Caco-2 (cell line): ENCODE data around the gene ASB9. TPM values are rescaled to one million over a fixed set of nuclear protein-coding genes. Genes with fewer than 3 reads are reported as not detected.

Experiments
- BruUV-seq: library from RNA; stranded (reverse); fragments of 400-500 nt; replicated peaks from 2 replicates; lab custom pipeline; 2021; lab: Mats Ljungman, UMichigan
- CTCF ChIA-PET: fragments of 300-600 bp; sonication (Branson Sonifier 250); formaldehyde crosslinking; loops from one replicate; lab custom pipeline; 2022; ENCODE audit warnings: antibody characterized with exemption; lab: Charles Lee
- POLR2A ChIA-PET: fragments of 300-600 bp; sonication (Branson Sonifier 250); formaldehyde crosslinking; loops from one replicate; lab custom pipeline; 2022; ENCODE audit warnings: antibody characterized with exemption; lab: Charles Lee
- DNase-seq, 2 experiments: peaks; one replicate each; pipeline versions ENCODE4 v3.0.0 to v3.0.0-alpha.2; 2020 to 2022
- H3K27me3 ChIP-seq: replicated peaks from 2 replicates; pipeline ENCODE4 v1.6.0; 2011; ENCODE audit warnings: low read length; ENCODE audit not compliant: control insufficient read depth, insufficient read depth
- H3K36me3 ChIP-seq: 2 replicates; pipeline ENCODE4 v1.5.1; 2011; ENCODE audit warnings: low read length; ENCODE audit not compliant: control insufficient read depth, insufficient read depth
- H3K4me1 ChIP-seq: fragments of 250-450 bp; sonication (Bioruptor Pico); 2 replicates; pipeline ENCODE4 v1.5.1; 2020; ENCODE audit warnings: mild to moderate bottlenecking
- H3K4me3 ChIP-seq: 2 replicates; pipeline ENCODE4 v1.5.1; 2011; ENCODE audit warnings: low read depth, mild to moderate bottlenecking, control low read depth, low read length
- H3K9me3 ChIP-seq: fragments of 250-450 bp; sonication (Bioruptor Pico); 2 replicates; pipeline ENCODE4 v1.5.1; 2020; ENCODE audit warnings: mild to moderate bottlenecking, moderate library complexity
- H3K27ac Mint-ChIP-seq: one replicate; pipeline ENCODE4 v1.8.0; 2022; ENCODE audit warnings: mixed read lengths; ENCODE audit not compliant: unreplicated experiment
- H3K27me3 Mint-ChIP-seq: one replicate; pipeline ENCODE4 v1.8.0; 2022; ENCODE audit warnings: mixed read lengths; ENCODE audit not compliant: insufficient read depth, unreplicated experiment
- H3K36me3 Mint-ChIP-seq: one replicate; pipeline ENCODE4 v1.8.0; 2022; ENCODE audit warnings: mild to moderate bottlenecking, mixed read lengths; ENCODE audit not compliant: insufficient read depth, unreplicated experiment
- H3K4me1 Mint-ChIP-seq: one replicate; pipeline ENCODE4 v1.8.0; 2022; ENCODE audit warnings: low read depth, mixed read lengths; ENCODE audit not compliant: unreplicated experiment
- H3K4me3 Mint-ChIP-seq: one replicate; pipeline ENCODE4 v1.8.0; 2022; ENCODE audit warnings: mild to moderate bottlenecking, moderate library complexity, mixed read lengths; ENCODE audit not compliant: unreplicated experiment
- H3K9me3 Mint-ChIP-seq: one replicate; pipeline ENCODE4 v1.8.0; 2022; ENCODE audit warnings: mixed read lengths; ENCODE audit not compliant: unreplicated experiment
- CTCF ChIP-seq, 2 experiments: fragments of 200-600 bp in 1 of 2; IDR thresholded peaks; 1 replicate in 1 of 2; 2 replicates in 1 of 2; pipeline versions ENCODE4 v1.5.1 to v1.8.0; 2011 to 2022; ENCODE audit warnings: antibody characterized with exemption in 1 of 2, control low read depth in 1 of 2, inconsistent platforms in 1 of 2, low read depth in 1 of 2, low read length in 1 of 2, mild to moderate bottlenecking in 1 of 2, moderate library complexity in 1 of 2; ENCODE audit not compliant: insufficient read depth in 1 of 2, severe bottlenecking in 1 of 2, unreplicated experiment in 1 of 2
- intact Hi-C: fragments of 100-400 bp; cut with micrococcal nuclease; formaldehyde crosslinking; loops from one replicate; pipeline ENCODE4 v1.10.0; 2022; ENCODE audit not compliant: unreplicated experiment
- total RNA-seq: library from RNA; stranded (reverse); gene quantifications from 2 replicates; pipeline ENCODE4 v1.2.3, GENCODE V29; 2022

Gene ASB9
- total RNA-seq, 1 experiment from 2014 or later: 4.6 TPM

- H3K9me3 Mint-ChIP-seq: no peaks in the 10 kb centered on the region
- H3K9me3 ChIP-seq: no peaks in the 10 kb centered on the region
- intact Hi-C loops: no loop called here
- no peaks in the 10 kb centered on the region for H3K36me3 Mint-ChIP-seq
- no peaks in the 10 kb centered on the region for H3K4me1 ChIP-seq
- no peak overlapping the region for H3K4me3 Mint-ChIP-seq
- H3K4me3 ChIP-seq: no peak overlapping the region
- no peaks in the 10 kb centered on the region for H3K27me3 ChIP-seq
- H3K27me3 Mint-ChIP-seq: no peaks in the 10 kb centered on the region
- DNase-seq: no peak
- no peak for TF ChIP-seq CTCF (IDR thresholded peaks at IDR 0.05; ENCODE audit: insufficient read depth in 1 of 2, low read depth in 1 of 2, low read length in 1 of 2, severe bottlenecking in 1 of 2, unreplicated experiment in 1 of 2)
- BruUV-seq: no TSS peak
- ChIA-PET CTCF (no interaction called here), POLR2A (no interaction called here)
- no peak overlapping the region for H3K27ac Mint-ChIP-seq
- H3K36me3 ChIP-seq: no peaks in the 10 kb centered on the region
- no peaks in the 10 kb centered on the region for H3K4me1 Mint-ChIP-seq
Measured at GRCh38 chrX:15240414-15240813, 29.5 kb downstream of the ASB9 start.

- Mint-ChIP-seq H3K27me3 (no peaks in the 10 kb centered on the region), H3K4me1 (no peaks in the 10 kb centered on the region), H3K27ac (no peak overlapping the region), H3K9me3 (no peaks in the 10 kb centered on the region), H3K4me3 (no peak overlapping the region), H3K36me3 (no peaks in the 10 kb centered on the region)
- ChIA-PET POLR2A (no interaction called here), CTCF (no interaction called here)
- Histone ChIP-seq H3K4me1 (no peaks in the 10 kb centered on the region), H3K27me3 (no peaks in the 10 kb centered on the region), H3K9me3 (no peaks in the 10 kb centered on the region), H3K36me3 (no peaks in the 10 kb centered on the region), H3K4me3 (no peak overlapping the region)
- intact Hi-C loops: no loop called here
- DNase-seq: no peak
- TF ChIP-seq CTCF (IDR thresholded peaks at IDR 0.05; ENCODE audit: insufficient read depth in 1 of 2, low read depth in 1 of 2, low read length in 1 of 2, severe bottlenecking in 1 of 2, unreplicated experiment in 1 of 2): no peak
- BruUV-seq: no TSS peak
Measured at GRCh38 chrX:15236146-15236545, 33.7 kb downstream of the ASB9 start.

GRCh38 chrX:15235001-15235400 lies 34.9 kb downstream of the ASB9 start:
- Histone ChIP-seq H3K27me3 (no peaks in the 10 kb centered on the region), H3K9me3 (no peaks in the 10 kb centered on the region), H3K4me3 (no peak overlapping the region), H3K4me1 (no peaks in the 10 kb centered on the region), H3K36me3 (no peaks in the 10 kb centered on the region)
- no peaks in the 10 kb centered on the region for H3K36me3 Mint-ChIP-seq
- intact Hi-C loops: no loop called here
- H3K27ac Mint-ChIP-seq: no peak overlapping the region
- no peaks in the 10 kb centered on the region for H3K9me3 Mint-ChIP-seq
- DNase-seq: no peak
- TF ChIP-seq CTCF (IDR thresholded peaks at IDR 0.05; ENCODE audit: insufficient read depth in 1 of 2, low read depth in 1 of 2, low read length in 1 of 2, severe bottlenecking in 1 of 2, unreplicated experiment in 1 of 2): no peak
- ChIA-PET POLR2A (no interaction called here), CTCF (no interaction called here)
- no peak overlapping the region for H3K4me3 Mint-ChIP-seq
- no TSS peak for BruUV-seq
- H3K4me1 Mint-ChIP-seq: no peaks in the 10 kb centered on the region
- no peaks in the 10 kb centered on the region for H3K27me3 Mint-ChIP-seq
